ENCODE measurements around the gene KCNC4.

- TF ChIP-seq, protein P1, sequence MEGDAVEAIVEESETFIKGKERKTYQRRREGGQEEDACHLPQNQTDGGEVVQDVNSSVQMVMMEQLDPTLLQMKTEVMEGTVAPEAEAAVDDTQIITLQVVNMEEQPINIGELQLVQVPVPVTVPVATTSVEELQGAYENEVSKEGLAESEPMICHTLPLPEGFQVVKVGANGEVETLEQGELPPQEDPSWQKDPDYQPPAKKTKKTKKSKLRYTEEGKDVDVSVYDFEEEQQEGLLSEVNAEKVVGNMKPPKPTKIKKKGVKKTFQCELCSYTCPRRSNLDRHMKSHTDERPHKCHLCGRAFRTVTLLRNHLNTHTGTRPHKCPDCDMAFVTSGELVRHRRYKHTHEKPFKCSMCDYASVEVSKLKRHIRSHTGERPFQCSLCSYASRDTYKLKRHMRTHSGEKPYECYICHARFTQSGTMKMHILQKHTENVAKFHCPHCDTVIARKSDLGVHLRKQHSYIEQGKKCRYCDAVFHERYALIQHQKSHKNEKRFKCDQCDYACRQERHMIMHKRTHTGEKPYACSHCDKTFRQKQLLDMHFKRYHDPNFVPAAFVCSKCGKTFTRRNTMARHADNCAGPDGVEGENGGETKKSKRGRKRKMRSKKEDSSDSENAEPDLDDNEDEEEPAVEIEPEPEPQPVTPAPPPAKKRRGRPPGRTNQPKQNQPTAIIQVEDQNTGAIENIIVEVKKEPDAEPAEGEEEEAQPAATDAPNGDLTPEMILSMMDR (IDR thresholded peaks at IDR 0.05) = peak; percentile 90 to 93 (median 91)
- TF ChIP-seq POLR2A (IDR thresholded peaks at IDR 0.05) (no peak), POLR2AphosphoS5 (IDR thresholded peaks at IDR 0.05) (no peak)
These were observed 7.0 kb upstream of the KCNC4 start for GRCh38 chr1:110203021-110203661.
